ENCODE measurements around the gene USP2.

USP2 gene

GRCh38 chr11:119376197-119376847 is 5.2 kb downstream of the USP2 start:
- DNase-seq: no peak

DNA sequence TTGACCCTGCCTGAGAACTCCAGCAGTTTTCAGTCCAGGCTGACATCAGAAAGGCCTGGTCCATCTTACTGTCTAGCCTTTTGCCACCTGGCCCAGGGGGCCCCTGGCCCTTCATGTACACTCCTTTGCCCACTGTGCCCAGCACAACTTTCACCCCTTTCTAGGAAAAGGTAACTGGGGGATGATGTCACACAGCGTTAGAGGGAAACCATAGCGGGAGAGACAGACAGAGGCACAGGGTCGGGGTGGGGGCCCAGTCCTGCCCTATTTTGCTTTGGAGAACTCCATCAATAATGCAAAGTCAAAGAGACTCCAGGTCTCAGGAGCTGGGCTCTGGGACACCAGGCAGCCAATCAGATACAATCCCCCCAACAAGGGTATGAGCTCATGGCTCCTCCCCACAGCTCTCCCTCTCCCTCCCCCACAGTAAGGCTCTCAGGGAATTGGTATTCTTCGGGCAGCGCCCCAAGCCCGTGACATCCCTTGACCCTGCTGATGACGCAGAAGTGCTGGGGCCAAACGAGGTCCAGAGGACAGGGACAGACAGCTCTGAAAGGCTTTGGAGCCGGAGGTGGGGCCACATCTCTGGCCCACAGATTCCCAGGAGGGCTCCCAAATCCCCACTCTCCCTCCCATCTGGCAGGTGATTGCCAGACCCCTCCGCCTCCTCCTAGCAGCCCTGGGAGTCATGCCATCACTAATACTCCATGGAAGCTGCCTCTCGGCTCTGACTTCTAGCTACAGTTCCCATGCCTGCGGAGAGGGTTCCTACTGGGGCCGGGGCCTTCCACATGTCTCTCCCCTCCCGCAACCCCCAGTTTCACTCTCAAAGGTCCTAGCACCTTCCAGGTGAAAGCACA is 5.9 kb downstream of the USP2 start:
- peak; percentile 52 for DNase-seq

GRCh38 chr11:119374632-119375336 is 6.7 kb downstream of the USP2 start:
- DNase-seq: no peak

DNA sequence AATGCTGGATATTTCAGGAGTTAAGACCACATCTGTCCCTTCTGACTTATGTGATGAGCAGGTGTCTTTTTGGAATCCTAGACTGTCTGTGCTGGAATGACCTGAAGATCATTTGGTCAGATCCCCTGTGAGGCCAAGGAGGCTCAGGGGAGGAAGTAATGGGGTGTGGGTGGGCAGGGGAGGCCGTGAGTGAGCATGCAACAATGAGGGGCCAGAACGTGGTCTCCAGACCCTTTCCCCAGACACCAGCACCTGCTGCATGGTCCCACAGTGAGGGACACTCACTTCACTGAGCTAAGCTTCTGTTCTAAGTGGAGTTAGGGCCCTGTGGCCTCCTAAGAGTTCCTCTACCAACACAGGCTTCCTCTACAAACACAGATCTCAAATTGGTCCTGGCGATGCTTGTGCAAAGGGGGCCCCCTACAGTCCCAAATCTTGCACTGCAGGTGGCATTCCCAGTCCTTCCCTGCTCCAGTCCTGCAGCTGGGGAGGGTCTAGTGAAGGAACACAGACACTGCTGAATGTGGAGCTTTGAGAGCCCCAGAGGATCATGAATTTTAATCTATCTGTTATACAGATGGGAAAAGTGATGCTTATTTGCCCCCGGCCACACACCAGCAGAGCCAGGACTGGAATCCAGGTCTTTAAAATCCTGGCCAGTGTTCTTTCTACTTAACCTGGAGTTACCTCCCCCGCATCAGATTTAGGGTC is 7.4 kb downstream of the USP2 start:
- peak; percentile 94 for DNase-seq

DNA sequence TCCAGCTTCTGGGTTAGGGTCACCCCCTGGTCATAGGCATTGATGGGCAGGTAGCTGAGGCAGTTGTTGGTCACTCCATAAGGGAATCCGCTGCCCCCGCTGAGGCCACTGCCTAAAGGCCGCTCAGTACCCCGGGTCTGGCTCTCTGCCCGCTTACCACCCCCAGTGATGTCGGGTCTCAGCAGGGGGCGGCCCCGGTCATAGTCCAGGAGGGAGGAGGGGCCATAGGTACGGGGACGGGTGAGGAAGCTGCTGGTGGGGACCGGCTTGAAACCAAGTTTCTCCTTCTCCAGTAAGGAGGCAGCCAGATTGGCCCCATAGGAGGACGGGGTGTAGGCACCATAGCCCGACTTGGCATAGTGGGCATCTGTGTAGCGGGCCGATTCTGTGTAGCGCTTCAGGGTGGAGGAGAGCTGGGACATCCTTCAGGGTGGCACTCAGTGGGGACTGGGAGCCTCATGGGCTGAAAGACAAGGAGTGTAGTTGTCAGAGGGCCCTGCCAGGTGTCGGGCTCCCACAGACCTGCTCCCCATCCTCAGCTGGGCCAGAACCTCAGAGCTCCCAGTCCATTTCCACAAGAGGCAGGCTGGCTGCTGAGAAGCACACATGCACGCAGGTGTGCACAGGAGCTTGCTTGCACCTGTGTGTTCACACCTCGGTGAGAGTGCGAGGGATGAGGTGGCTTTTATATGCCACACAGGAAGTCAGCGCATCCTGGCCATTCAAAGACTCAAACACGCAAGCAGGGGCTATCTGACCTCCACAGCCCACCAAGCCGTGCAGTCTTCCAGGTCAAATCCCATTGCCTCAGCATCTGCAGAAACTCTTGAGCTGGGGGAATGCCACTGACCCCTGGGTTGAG is 8.2 kb downstream of the USP2 start:
- no peak for DNase-seq

- no peak for DNase-seq
Observed at GRCh38 chr11:119372260-119373058, 9.0 kb downstream of the USP2 start.

- DNase-seq: no peak
Observed at GRCh38 chr11:119371778-119372182, 9.7 kb downstream of the USP2 start.

DNA sequence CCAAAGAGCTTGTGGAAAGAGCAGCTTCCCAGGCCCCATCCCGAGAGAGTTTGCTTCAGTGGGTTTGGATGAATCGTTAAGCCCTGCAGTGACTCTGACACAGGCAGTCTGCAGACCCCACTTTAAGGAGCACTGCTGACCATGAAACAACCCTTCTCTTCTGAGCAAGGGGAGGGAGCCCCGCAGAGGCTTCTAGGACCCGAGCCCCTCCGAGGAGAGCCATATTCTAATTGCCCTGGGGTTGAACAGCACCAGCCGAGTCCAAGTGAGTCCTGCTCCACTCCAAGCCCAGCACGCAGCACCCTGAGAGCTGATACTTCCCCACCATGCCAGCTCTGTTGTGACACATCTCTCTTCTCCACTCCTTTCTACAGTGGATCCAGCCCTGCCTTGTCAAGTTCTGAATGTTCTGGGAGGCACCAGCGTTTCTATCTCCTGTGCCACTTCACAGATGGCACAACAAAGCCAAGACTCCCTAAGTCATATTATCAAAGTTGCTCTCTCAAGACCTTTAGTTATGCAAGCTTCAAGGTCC is 10.4 kb downstream of the USP2 start:
- no peak for DNase-seq

- no peak for DNase-seq
Observed at GRCh38 chr11:119370486-119371046, 10.9 kb downstream of the USP2 start.

DNA sequence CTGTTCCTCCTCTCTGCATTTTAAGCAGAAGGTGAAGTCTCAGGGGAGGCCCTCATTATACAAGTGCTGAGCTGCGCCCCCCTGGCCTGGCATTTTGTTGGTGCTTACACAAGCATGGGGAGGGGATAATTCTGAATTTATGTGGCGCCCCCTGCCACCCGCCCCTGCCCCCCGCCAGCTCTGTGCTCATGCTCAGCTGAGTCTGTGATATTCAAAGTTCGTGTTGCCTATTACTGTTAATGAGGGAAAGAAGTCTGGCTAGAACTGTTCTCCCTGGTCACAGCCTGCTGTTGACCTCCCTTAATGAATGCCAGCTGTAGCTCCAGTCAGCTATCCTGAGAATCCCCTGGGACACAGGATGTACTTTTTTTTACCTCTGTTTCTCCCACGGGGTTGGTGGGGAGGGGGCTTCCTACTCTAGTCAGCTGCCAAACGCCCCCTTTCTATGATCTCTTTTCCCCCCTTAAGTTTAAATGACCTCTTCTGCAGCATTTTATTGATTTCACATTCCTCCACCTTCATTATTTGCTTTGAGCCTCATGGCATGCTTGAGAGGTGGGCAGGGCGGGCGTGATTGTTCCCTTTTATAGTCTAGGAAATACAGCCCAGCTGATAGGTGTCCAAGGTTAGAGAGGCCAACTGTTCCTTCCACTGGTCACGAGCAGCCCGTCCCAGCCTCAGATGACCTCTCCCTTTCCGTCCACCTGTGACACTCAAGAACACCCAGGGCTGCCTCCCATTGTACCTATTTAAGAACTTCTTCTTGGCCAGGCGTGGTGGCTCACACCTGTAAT is 12.2 kb downstream of the USP2 start:
- no peak for DNase-seq

DNA sequence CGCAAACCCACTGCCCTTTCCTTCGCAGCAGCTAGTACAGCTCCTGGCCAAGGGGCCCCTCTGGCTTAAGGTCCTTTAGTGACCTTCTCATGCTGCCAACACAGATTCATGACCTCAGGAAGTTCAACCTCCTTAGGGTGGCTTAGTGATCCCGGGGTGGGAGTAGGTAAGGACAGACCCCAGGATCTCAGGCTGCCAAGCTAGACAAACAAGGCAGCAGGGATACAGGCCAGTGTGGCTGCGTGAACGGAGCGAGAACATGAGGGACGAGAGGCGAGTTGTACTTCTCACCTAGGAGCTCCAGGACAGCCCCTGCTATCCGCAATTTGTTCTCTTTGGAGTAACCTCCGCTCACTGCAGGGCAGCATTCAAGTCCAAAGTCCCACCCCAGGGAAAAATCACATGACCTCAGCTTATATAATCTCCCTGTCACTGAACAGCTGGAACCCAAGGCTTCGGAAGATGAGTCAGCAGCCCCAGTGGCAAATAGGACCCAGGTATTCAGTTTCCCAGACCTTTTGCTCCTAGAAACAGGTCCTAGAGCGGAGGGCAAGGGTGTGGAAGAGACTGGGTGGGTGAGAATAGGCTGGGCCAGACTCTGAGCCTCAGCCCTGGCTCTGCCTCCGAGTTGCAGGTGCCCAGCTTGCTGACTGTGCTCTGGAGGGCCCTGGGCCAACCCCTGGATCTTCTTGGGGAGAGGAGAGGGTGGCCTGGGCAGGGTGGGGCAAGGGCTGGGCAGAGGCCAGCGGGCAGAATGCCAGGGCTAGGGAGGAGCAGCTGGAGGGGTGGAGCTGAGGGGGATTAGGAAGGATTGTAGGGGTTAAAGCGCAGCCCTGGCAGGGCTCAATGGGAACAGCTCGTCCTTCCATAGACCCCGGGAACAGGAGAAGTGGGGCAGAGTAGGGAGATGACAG is 13.1 kb downstream of the USP2 start:
- DNase-seq: no peak

DNA sequence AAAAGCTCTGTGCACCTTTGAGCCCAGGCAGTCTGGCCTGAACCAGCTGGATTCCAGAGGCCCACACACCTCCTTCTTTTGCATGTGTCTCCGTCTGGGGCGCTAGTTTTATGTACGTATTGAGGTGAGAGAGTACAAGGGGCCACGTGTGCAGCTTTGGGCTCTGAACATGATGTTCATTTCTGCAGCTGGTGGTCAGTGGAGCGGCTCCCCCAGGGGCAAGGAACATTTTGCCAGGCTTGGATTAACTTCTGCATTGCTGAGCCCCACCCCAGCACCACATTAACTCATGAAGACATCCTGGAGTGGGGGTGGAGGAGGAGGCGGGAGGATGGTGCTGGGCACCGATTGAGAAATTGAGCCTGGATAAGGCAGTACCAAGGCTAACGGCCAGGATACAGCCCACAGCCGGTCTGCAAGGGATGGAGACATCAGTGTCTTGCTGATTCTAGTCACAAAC is 13.8 kb downstream of the USP2 start:
- no peak for DNase-seq

- no peak for DNase-seq
Observed at GRCh38 chr11:119366690-119367620, 14.5 kb downstream of the USP2 start.

GRCh38 chr11:119365071-119365591 is 16.4 kb downstream of the USP2 start:
- DNase-seq: peak; percentile 44

- peak; percentile 67 for DNase-seq
Observed at GRCh38 chr11:119363851-119364590, 17.5 kb downstream of the USP2 start.

Measured in islet precursor cell (in vitro differentiated cells).